NCI-H345 treated with DMSO at 0.1 percent for 48 hours (cell line): ENCODE data around the gene LRFN5.
"Not testable (repeated sequence)": the region's sequence is repeated elsewhere in the genome, so short reads cannot be mapped to it uniquely, and the experiment has no call there.

Experiments used
- DNase-seq: peaks from one replicate; lab custom pipeline; 2025; ENCODE audit not compliant: unreplicated experiment; lab: John Stamatoyannopoulos, UW

The LRFN5 gene

DNA sequence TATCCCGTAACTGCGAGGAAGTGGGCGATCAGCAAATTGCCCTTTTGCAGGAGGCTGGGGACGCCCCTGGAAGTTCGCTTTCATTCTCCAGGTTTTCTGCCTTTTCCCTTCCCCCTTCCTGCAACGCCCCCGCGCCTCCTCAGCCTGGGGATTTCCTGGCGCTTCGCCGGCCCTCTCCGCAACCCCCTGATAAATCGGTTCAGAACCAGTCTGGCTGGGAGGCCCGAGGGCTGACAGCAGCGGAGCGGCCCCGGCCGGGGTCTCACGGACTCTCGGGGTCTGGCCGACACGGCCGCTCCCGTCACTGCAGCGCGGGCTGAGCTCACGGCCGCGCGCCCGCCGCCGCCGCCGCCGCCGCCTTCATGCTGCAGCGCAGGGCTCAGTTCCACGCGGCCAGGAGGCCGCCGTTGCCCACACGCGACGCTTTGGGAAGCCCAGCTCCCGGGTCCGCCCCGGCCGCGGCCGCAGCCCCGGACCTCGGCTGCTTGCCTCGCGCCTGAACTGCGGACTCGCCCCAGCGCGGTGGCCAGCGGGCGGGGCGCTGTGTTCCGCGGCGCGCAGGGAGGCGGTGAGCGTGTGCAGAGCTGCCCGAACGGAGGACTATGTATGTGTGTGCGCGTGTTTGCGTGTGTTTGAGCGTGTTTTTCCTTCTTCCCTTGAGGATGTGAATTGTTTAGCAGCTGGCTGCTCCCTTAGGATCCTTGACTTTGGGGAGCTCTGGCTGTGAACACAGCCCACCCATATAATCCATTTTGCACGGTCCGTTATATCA lies at the start of gene LRFN5:
Gene LRFN5, plus strand, starts transcription at position 345 of the 772 bp plus-strand sequence.
- peak; percentile 64 for DNase-seq

DNA sequence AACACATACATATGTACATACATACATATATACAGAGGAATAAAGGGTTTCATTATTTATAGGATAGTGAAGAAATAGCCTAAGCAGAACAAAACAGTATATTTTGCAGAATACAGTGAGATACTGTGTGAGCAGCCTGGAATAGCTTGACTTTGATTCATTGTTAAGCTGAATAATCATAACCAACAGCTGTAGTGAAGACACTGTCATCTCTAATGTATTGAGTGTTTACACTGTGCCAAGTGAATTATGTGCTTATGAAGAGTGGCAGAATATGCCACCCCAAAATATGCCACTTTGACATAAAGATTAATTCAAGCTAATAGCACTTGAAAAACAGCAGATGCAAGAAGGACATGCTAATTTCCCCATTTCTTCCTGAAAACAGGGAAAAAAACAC lies 48.2 kb upstream of the LRFN5 start:
- DNase-seq: no peak

- not testable (repeated sequence) for DNase-seq
Measured at GRCh38 chr14:41566864-41567263, 39.8 kb upstream of the LRFN5 start.

- DNase-seq: no peak
Measured at GRCh38 chr14:41568979-41569378, 37.7 kb upstream of the LRFN5 start.

DNA sequence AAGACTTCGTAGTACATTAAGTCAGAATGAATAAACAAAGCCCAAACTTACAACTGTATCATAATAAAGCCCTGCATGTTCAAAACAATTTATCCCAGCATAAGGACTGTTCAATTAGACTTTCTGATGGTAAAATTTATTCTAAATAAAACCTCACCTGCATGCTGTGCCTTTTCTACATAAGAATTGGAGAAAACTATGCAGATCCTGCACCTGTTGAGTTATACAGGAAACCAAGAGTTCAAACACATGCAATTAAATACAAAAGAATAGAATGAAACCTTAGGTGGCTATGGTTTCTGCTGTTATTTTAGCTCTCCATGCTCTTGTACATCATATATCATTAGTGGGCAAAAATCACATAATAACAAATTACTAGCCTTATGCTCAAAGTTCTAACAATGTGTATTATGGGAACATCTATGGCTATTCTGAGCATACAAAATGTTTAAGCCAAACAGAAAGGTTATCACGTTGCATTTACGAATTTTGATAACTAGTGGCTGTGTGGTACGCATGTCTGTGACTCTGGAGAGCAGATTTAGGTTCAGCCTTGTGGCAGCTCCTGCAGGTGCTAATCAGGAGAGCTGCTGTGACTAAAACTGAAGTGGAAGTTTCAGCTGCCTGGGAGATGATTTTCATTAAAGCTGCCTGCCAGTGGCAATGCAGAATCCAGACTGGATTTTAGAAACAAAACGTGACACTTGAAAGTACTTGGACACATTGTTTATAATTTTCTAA lies 36.1 kb upstream of the LRFN5 start:
- DNase-seq: peak; percentile 79

- no peak for DNase-seq
Measured at GRCh38 chr14:41586237-41586636, 20.4 kb upstream of the LRFN5 start.

- no peak for DNase-seq
Measured at GRCh38 chr14:41597647-41598046, 9.0 kb upstream of the LRFN5 start.

DNA sequence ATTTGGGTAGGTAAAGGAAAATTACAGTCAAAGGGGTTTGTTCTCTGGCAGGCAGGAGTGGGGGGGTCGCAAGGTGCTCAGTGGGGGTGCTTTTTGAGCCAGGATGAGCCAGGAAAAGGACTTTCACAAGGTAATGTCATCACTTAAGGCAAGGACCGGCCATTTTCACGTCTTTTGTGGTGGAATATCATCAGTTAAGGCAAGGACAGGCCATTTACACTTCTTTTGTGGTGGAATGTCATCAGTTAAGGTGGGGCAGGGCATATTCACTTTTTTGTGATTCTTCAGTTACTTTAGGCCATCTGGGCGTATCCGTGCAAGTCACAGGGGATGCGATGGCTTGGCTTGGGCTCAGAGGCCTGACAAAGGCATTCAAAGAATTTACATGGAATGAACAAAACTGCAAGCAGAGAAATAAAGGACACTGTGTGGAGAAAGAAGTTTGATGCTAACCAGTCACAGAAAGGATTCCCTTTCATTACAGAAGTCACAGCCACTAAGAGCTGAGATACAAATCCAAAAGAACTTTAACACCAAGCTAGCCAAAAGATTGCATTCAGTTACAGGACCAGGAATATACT lies 6.8 kb upstream of the LRFN5 start:
- DNase-seq: not testable (repeated sequence)

DNA sequence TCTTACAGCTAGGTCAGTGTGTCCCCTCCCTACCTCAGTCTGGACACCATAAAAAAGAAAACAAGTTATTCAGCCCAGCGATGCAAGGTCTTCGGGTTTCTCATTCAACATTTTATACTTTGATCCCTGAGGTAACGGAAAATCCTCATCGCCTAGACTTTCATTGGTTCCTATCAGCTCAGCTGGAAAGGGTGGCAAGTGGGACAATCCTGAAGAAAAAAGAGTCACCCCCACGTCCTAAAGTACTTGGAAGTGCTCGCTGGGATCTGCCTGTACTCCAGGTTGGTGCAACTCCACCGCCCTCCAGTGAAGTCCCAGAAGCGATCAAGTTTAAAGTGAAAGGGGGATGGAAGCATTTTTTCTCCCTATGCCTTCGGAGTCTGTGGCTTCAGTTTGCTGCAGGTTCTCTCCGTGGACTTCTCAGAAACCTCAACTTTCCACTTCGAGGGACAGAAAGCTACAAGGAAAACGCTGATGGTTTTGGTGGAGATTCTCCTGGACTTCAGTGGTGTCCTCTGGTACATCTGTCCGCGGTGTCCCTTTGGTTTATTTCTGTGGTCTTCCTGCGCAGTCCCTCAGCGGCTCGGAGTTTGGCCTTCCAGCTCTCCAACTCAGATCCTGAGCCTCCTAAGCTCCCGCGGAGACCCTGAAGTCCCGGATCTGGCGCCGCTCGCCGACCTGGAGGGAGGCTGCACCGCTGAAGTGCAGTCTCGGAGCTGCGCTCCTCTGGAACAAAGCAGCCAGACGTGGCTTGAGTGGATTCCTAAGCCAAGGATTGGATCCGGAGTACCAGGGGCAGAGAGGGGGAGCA lies 1.8 kb upstream of the LRFN5 start:
- peak; percentile 68 for DNase-seq

- peak; percentile 71 for DNase-seq
Measured at GRCh38 chr14:41605550-41606281, 960 bp upstream of the LRFN5 start.

DNA sequence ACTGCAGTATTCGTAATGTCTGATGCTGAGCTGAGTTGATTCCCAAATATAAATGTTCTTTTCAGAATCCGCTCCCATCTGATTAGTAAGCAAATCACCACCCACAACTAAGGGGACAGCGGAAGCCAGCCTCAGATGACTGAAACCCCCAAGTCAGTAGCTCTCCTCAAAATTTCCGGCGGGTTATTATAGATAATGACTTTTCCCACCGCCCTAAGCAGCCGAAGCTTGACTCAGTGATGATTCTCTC lies 469 bp upstream of the LRFN5 start:
- peak; percentile 71 for DNase-seq

GRCh38 chr14:41607304-41607775 lies 664 bp downstream of the LRFN5 start:
- DNase-seq: peak; percentile 72

DNA sequence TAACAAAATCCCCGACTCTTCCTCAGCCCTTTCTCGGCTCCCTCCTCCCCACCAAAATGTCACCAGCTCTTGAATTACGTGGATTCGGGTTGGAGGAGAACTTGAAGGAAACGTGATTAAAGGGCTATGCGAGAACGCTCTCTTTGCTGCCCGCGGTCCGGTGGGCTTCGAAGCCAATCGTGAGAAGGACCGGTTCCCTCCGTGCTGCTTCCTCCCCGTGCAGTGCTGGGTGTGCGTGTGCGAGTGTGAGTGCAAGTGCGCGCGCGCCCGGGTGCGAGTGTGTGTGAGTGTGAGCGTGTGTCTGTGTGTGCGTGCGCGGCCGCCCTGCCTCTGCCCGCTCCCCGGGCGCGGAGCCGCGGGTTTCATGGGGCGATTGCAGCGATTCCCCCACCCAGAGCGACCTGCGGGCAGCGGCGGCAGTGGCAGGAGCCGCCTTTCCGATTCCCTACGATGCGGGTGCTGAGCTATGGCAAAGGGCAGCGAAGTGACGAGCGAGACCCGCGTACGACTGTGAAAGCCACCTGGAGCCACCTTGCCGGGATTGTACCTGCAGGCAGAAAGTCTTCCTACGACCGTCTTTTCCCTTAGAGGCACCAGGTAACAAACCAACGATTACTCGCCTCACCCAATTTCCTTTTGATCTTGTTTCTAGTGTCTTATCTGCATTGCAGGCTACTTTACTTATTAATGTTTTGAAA lies 1.4 kb downstream of the LRFN5 start:
- peak; percentile 47 for DNase-seq

GRCh38 chr14:41608681-41609390 lies 2.2 kb downstream of the LRFN5 start:
- peak; percentile 48 for DNase-seq

DNA sequence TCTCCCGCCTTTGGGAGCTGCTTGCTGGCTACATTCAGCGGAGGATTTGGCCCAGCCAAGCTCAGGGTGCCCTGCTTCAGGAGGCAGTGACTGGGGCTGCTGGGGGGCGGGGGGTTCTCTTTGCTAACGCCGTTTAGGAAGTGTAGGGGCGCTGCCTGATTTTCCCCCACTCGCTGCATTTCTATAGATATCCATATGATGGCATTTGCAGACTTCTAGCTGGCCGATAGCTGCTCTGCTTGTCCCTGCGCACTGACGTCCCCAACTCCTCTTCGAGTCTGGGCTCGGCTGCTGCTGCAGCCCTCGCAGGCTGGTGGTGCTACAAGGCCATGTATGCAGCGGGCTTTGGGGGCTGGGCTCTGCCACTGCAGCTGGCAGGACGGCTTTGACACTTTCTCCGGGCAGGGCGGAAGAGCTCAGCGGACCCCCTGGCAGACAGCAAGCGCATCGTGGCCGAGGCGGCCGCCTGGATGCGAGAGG lies 3.1 kb downstream of the LRFN5 start:
- peak; percentile 89 for DNase-seq

DNA sequence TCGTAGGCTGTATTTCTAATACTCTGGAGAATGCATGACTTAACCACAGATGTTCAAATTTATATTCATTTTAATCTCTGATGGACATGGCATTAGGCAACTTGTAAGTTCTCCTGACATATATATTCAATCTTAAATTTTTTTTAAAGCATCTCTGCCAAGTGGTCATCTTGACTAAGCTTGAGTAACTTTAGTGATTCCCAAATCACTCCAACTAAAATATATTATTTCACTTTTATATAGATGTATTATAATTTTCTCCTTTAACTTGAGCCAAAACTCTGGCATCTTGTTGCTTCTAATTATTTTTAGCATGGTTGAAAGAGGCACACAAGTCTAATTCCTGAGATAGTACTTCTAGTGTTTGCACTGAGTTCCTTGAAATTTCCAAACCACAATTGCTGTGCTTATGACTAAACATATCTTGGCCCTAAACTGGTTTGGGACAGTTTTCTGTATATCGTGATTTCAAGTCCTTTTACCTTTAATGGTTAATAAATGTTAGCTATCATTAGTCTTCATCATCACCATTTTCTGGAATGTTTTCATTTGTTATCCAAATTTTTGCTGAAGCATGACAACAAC lies 8.4 kb downstream of the LRFN5 start:
- DNase-seq: no peak

DNA sequence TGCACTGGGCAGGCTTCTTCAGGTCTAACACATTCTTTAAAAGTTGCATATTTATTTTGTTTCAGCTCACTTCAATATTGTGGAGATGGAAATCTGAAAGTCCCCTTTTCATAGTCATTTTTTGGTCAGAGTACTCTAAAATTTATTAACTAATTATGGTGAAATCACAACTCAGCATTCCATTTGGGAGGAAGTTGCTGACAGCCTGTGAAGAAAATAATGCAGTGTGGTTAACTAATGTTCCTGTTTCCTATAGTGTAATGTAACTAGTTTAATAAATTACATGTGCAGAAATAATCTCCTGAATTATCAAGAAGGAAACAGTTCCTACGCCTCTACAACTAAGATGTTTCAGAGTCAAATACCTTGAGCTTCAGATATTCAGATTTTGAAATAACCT lies 17.1 kb downstream of the LRFN5 start:
- no peak for DNase-seq

DNA sequence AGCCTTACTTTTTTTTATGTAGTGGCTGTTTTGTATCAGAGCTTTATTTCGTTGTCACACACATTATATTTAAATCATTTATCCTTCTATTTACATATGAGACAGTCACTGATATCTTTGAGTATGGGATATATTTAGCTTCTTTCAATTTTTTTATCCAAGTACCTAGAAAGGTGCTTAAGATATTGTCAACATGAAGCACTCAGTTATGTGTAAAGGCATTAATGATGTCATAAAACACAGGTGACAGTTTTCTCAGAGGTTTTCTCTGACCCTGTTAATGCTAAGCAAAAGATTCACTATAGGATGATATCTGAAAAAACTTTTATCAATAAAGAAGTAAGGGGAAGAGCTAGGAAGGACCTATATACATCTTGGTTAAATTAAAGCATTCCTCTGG lies 23.2 kb downstream of the LRFN5 start:
- DNase-seq: no peak

DNA sequence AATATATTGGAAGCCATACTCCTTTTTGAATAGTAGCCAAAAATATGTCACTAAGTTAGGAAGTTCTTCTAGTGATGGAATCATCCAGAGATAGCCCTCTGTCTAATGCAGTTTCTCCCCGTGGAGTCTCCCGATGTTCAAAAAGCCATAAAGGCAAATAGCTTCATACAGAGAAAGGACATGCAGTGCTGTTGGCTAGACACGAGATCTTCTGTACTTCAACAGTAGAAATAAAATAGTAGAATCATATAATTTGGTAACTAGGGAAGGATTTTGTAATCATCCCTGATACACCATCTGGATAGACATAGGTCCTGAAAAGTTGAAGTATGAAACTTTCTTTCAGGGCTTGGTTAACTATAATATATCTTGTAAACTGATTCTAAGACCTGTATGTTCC lies 27.6 kb downstream of the LRFN5 start:
- DNase-seq: no peak
